Ovary (tissue), 3 donors: ENCODE measurements around the gene ETV6.

Experiments used
- EP300 ChIP-seq: sonication (generic); formaldehyde crosslinking; IDR thresholded peaks from one replicate; pipeline ENCODE4 v1.6.1; 2017; ENCODE audit warnings: antibody characterized with exemption
- TF ChIP-seq, protein P1 (sequence below), 3 donors: fragments of 450-650 bp in 2 of 3; fragments of 200-600 bp in 1 of 3; IDR thresholded peaks; one replicate each; pipeline versions ENCODE4 v1.5.1 to v1.8.0; 2016 to 2022; ENCODE audit warnings: antibody characterized with exemption in 3 of 3, mild to moderate bottlenecking in 1 of 3
- donor health status: DM: no; HTN: no; CAD: no.

DNA sequence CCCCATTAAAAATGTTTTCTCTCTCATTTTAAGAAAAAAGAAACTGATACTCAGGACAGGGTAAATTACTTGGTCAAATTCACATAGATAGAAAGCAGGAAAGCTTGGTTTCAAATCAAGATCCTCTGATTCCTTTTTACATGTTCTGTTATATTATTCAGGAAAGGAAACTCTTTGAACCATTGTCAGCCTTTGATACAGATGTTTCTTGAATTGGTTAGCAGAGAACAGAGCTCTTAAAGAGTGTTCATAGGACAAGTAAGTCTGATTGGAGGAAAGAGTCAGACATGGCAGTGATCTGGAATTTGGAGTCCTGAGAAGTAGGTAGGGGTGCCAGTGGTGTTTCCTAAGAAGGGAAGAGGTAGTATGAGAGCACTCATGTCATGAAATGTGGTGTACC is 256.1 kb downstream of the ETV6 start:
- TF ChIP-seq, protein P1, sequence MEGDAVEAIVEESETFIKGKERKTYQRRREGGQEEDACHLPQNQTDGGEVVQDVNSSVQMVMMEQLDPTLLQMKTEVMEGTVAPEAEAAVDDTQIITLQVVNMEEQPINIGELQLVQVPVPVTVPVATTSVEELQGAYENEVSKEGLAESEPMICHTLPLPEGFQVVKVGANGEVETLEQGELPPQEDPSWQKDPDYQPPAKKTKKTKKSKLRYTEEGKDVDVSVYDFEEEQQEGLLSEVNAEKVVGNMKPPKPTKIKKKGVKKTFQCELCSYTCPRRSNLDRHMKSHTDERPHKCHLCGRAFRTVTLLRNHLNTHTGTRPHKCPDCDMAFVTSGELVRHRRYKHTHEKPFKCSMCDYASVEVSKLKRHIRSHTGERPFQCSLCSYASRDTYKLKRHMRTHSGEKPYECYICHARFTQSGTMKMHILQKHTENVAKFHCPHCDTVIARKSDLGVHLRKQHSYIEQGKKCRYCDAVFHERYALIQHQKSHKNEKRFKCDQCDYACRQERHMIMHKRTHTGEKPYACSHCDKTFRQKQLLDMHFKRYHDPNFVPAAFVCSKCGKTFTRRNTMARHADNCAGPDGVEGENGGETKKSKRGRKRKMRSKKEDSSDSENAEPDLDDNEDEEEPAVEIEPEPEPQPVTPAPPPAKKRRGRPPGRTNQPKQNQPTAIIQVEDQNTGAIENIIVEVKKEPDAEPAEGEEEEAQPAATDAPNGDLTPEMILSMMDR (IDR thresholded peaks at IDR 0.05) = no peak
- no peak for TF ChIP-seq EP300
